Measurements from ENCODE around the gene GSKIP. TPM values are rescaled to one million over a fixed set of nuclear protein-coding genes. Genes with fewer than 3 reads are reported as not detected.
A peak's percentile ranks its signal among the peaks of the same experiment; 100 is the strongest.

Gene GSKIP
- polyA plus RNA-seq, 1 of the 3 experiments (the other 2 are of a cell fraction): 13.6 TPM

GRCh38 chr14:96390965-96391292, 27.6 kb downstream of the GSKIP start:
- ChIA-PET CTCF (interaction anchor here (0.8 to 1.5 kb wide), 6 partner anchors 10 to 290 kb away, joined by 3 to 5 read pairs (median 3); partner anchors contain the start of genes ATG2B and GSKIP), POLR2A (interaction anchor here (0.8 to 1.2 kb wide), 4 partner anchors 9 to 280 kb away, joined by 3 read pairs; partner anchors contain the start of gene ATG2B)
- DNase-seq: no peak
- Histone ChIP-seq H3K79me2 (ENCODE audit: insufficient read depth) (no peaks in the 10 kb centered on the region), H3K4me3 (ENCODE audit: low read depth in 2 of 2, low read length in 1 of 2) (peak overlapping the region; percentile 59 to 73), H4K20me1 (ENCODE audit: insufficient read depth) (no peaks in the 10 kb centered on the region), H3K9me3 (no peaks in the 10 kb centered on the region), H3K9ac (peak overlapping the region; percentile 66; the same call in 1 of the 2 replicates), H3K9me2 (no peaks in the 10 kb centered on the region), H3F3A (replicated peaks; ENCODE audit: insufficient read depth) (peaks cover 4% of the 10 kb centered on the region), H3K27ac (ENCODE audit: low read depth in 2 of 2, low read length in 1 of 2) (peak overlapping the region; percentile 51 to 89; a peak in 3 of 4 replicates), H3K36me3 (replicated peaks in 1 of 2; ENCODE audit: control insufficient read depth in 1 of 2, insufficient read depth in 2 of 2, low read length in 1 of 2) (peaks cover 0 to 12% of the 10 kb centered on the region in 2 experiments), H3K27me3 (ENCODE audit: insufficient read depth) (no peaks in the 10 kb centered on the region), H3K4me1 (ENCODE audit: control insufficient read depth in 1 of 2, insufficient read depth in 2 of 2, low read depth in 1 of 2, low read length in 1 of 2) (no peaks in the 10 kb centered on the region; a peak in 1 of 4 replicates), H3K4me2 (peak overlapping the region; percentile 100), H2AFZ (ENCODE audit: low read depth) (peak overlapping the region; percentile 97)
- WGBS (ENCODE audit: low lambda C conversion rate): 19% methylated on average over 8 of the region's 13 CpGs
- TF ChIP-seq TAF1 (IDR thresholded peaks at IDR 0.05; ENCODE audit: borderline replicate concordance, low read depth, low read length): no peak
- 0 out of 2 replicates have a peak, but pooled peaks have one; percentile 1 for TF ChIP-seq RCOR1 (IDR thresholded peaks at IDR 0.05; ENCODE audit: low read length)
- no peak for TF ChIP-seq MEF2A (IDR thresholded peaks at IDR 0.05; ENCODE audit: borderline replicate concordance, low read depth)
- no peak for TF ChIP-seq MXI1 (IDR thresholded peaks at IDR 0.05; ENCODE audit: low read depth, low read length)
- no peak for TF ChIP-seq MAX (IDR thresholded peaks at IDR 0.05; ENCODE audit: low read depth)
- no peak for TF ChIP-seq POLR2AphosphoS5 (IDR thresholded peaks at IDR 0.05; ENCODE audit: low read depth, low read length)
- no peak for TF ChIP-seq RAD21 (IDR thresholded peaks at IDR 0.05; ENCODE audit: low read length)
- no peak for TF ChIP-seq ELF1 (IDR thresholded peaks at IDR 0.05)

GRCh38 chr14:96391293-96392118, 28.2 kb downstream of the GSKIP start:
- H3K27me3 ChIP-seq (ENCODE audit: insufficient read depth): no peaks in the 10 kb centered on the region
- no peaks in the 10 kb centered on the region for H4K20me1 ChIP-seq (ENCODE audit: insufficient read depth)
- H3K27ac ChIP-seq (ENCODE audit: low read depth in 2 of 2, low read length in 1 of 2): peak overlapping the region; percentile 57 to 89; a peak in 3 of 4 replicates
- H3K9me2 ChIP-seq: no peaks in the 10 kb centered on the region
- POLR2A ChIA-PET: interaction anchor here (0.8 to 1.4 kb wide), 5 partner anchors 9 to 281 kb away, joined by 3 read pairs; partner anchors contain the start of gene ATG2B
- peak overlapping the region; percentile 78 for H3K9ac ChIP-seq
- CTCF ChIA-PET: interaction anchor here (0.8 to 2.1 kb wide), 9 partner anchors 10 to 291 kb away, joined by 3 to 6 read pairs (median 3); partner anchors contain the start of genes ATG2B and GSKIP
- H3K4me1 ChIP-seq (ENCODE audit: control insufficient read depth in 1 of 2, insufficient read depth in 2 of 2, low read depth in 1 of 2, low read length in 1 of 2): no peaks in the 10 kb centered on the region; a peak in 1 of 4 replicates
- DNase-seq: peak; percentile 99
- peaks cover 0 to 6% of the 10 kb centered on the region in 2 experiments for H3K36me3 ChIP-seq (replicated peaks in 1 of 2; ENCODE audit: control insufficient read depth in 1 of 2, insufficient read depth in 2 of 2, low read length in 1 of 2)
- no peaks in the 10 kb centered on the region for H3K9me3 ChIP-seq
- H2AFZ ChIP-seq (ENCODE audit: low read depth): peak overlapping the region; percentile 99
- peaks cover 1% of the 10 kb centered on the region for H3F3A ChIP-seq (replicated peaks; ENCODE audit: insufficient read depth)
- H3K4me3 ChIP-seq (ENCODE audit: low read depth in 2 of 2, low read length in 1 of 2): peak overlapping the region; percentile 79 to 97
- H3K4me2 ChIP-seq: peak overlapping the region; percentile 100
- H3K79me2 ChIP-seq (ENCODE audit: insufficient read depth): no peaks in the 10 kb centered on the region
- WGBS (ENCODE audit: low lambda C conversion rate): under 1% methylated on average over 18 of the region's 79 CpGs
- TF ChIP-seq TCF12 (IDR thresholded peaks at IDR 0.05) (0 out of 2 replicates have a peak, but pooled peaks have one; percentile 6), REST (IDR thresholded peaks at IDR 0.05; ENCODE audit: low read depth, low read length) (no peak), USF2 (IDR thresholded peaks at IDR 0.05; ENCODE audit: borderline replicate concordance, low read depth, low read length) (no peak), RFX5 (IDR thresholded peaks at IDR 0.05; ENCODE audit: low read length) (no peak), NFIC (IDR thresholded peaks at IDR 0.05; ENCODE audit: borderline replicate concordance) (peak; percentile 35; the same call in 1 of the 2 replicates), SIN3A (IDR thresholded peaks at IDR 0.05; ENCODE audit: borderline replicate concordance, low read depth, low read length) (no peak; the same call in 1 of the 2 replicates), MAX (IDR thresholded peaks at IDR 0.05; ENCODE audit: low read depth) (peak; percentile 96), TAF1 (IDR thresholded peaks at IDR 0.05; ENCODE audit: borderline replicate concordance, low read depth, low read length) (peak; percentile 28; the same call in 1 of the 2 replicates), YY1 (IDR thresholded peaks at IDR 0.05; ENCODE audit: low read depth) (0 out of 2 replicates have a peak, but pooled peaks have one; percentile 23), GATA2 (CRISPR knock-in tag; IDR thresholded peaks at IDR 0.05) (no peak), NRF1 (IDR thresholded peaks at IDR 0.05; ENCODE audit: low read depth, low read length) (peak; percentile 52), MXI1 (IDR thresholded peaks at IDR 0.05; ENCODE audit: low read depth, low read length) (peak; percentile 89), JUND (IDR thresholded peaks at IDR 0.05) (no peak), RCOR1 (IDR thresholded peaks at IDR 0.05; ENCODE audit: low read length) (0 out of 2 replicates have a peak, but pooled peaks have one; percentile 4)
- TF ChIP-seq, protein P1, sequence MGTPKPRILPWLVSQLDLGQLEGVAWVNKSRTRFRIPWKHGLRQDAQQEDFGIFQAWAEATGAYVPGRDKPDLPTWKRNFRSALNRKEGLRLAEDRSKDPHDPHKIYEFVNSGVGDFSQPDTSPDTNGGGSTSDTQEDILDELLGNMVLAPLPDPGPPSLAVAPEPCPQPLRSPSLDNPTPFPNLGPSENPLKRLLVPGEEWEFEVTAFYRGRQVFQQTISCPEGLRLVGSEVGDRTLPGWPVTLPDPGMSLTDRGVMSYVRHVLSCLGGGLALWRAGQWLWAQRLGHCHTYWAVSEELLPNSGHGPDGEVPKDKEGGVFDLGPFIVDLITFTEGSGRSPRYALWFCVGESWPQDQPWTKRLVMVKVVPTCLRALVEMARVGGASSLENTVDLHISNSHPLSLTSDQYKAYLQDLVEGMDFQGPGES (IDR thresholded peaks at IDR 0.05; ENCODE audit: low read depth, low read length): no peak
